H9 (cell line): ENCODE results near the gene PPP1CC. TPM values are rescaled to one million over a fixed set of nuclear protein-coding genes. Genes with fewer than 3 reads are reported as not detected.

ENCODE experiments used
- DNase-seq: peaks from one replicate; pipeline ENCODE4 v3.0.0-alpha.2; 2017
- H2AFZ ChIP-seq: one replicate; pipeline ENCODE4 v1.6.1; 2013; ENCODE audit warnings: mild to moderate bottlenecking, low read length, control low read depth, moderate library complexity
- H2AK5ac ChIP-seq: 2 replicates; pipeline ENCODE4 v1.6.1; 2013; ENCODE audit warnings: low read length, control low read depth, mixed read lengths; ENCODE audit not compliant: insufficient read length
- H2BK120ac ChIP-seq: one replicate; pipeline ENCODE4 v1.6.1; 2013; ENCODE audit warnings: low read depth, mild to moderate bottlenecking, low read length, control low read depth, inconsistent platforms; ENCODE audit not compliant: poor library complexity, severe bottlenecking
- H2BK12ac ChIP-seq: 2 replicates; pipeline ENCODE4 v1.6.1; 2013; ENCODE audit warnings: low read length, control low read depth, mixed read lengths, low read depth; ENCODE audit not compliant: insufficient read length
- H2BK15ac ChIP-seq: 2 replicates; pipeline ENCODE4 v1.6.1; 2013; ENCODE audit warnings: low read depth, low read length, control low read depth
- H2BK20ac ChIP-seq: one replicate; pipeline ENCODE4 v1.6.1; 2013; ENCODE audit warnings: low read depth, mild to moderate bottlenecking, low read length, control low read depth, inconsistent platforms; ENCODE audit not compliant: poor library complexity, severe bottlenecking
- H2BK5ac ChIP-seq: 2 replicates; pipeline ENCODE4 v1.6.1; 2013; ENCODE audit warnings: low read length, control low read depth, mixed read lengths; ENCODE audit not compliant: insufficient read length
- H3K14ac ChIP-seq: 2 replicates; pipeline ENCODE4 v1.6.1; 2013; ENCODE audit warnings: low read length, control low read depth; ENCODE audit not compliant: insufficient read depth
- H3K18ac ChIP-seq: 2 replicates; pipeline ENCODE4 v1.6.1; 2013; ENCODE audit warnings: low read depth, mild to moderate bottlenecking, mixed read lengths, low read length, control low read depth; ENCODE audit not compliant: insufficient read length
- H3K23ac ChIP-seq: 2 replicates; pipeline ENCODE4 v1.6.1; 2013; ENCODE audit warnings: low read length, control low read depth, mixed read lengths, low read depth; ENCODE audit not compliant: insufficient read length
- H3K23me2 ChIP-seq: 2 replicates; pipeline ENCODE4 v1.6.1; 2013; ENCODE audit warnings: low read depth, mild to moderate bottlenecking, mixed read lengths, low read length, control low read depth; ENCODE audit not compliant: insufficient read length, poor library complexity, severe bottlenecking
- H3K27ac ChIP-seq: 2 replicates; pipeline ENCODE4 v1.5.1; 2013; ENCODE audit warnings: low read length, control low read depth, mixed read lengths, low read depth; ENCODE audit not compliant: insufficient read length
- H3K27me3 ChIP-seq: 2 replicates; pipeline ENCODE4 v1.6.1; 2013; ENCODE audit warnings: low read length, control low read depth, inconsistent platforms; ENCODE audit not compliant: insufficient read depth
- H3K4ac ChIP-seq: 2 replicates; pipeline ENCODE4 v1.6.1; 2013; ENCODE audit warnings: low read depth, mild to moderate bottlenecking, control low read depth, inconsistent platforms, low read length, moderate library complexity
- H3K4me1 ChIP-seq: 2 replicates; pipeline ENCODE4 v1.6.1; 2013; ENCODE audit warnings: low read length, control low read depth, inconsistent platforms; ENCODE audit not compliant: insufficient read depth
- H3K4me2 ChIP-seq: 2 replicates; pipeline ENCODE4 v1.6.1; 2013; ENCODE audit warnings: low read length, control low read depth, mixed read lengths; ENCODE audit not compliant: insufficient read length, insufficient read depth
- H3K56ac ChIP-seq: 2 replicates; pipeline ENCODE4 v1.6.1; 2013; ENCODE audit warnings: low read depth, mild to moderate bottlenecking, mixed read lengths, low read length, control low read depth; ENCODE audit not compliant: insufficient read length
- H3K79me1 ChIP-seq: 2 replicates; pipeline ENCODE4 v1.6.1; 2013; ENCODE audit warnings: low read depth, mild to moderate bottlenecking, moderate library complexity, low read length, control low read depth, inconsistent platforms; ENCODE audit not compliant: insufficient read depth, poor library complexity, severe bottlenecking
- H3K79me2 ChIP-seq: 2 replicates; pipeline ENCODE4 v1.6.1; 2013; ENCODE audit warnings: low read length, control low read depth, inconsistent platforms; ENCODE audit not compliant: insufficient read depth
- H3K9ac ChIP-seq: 2 replicates; pipeline ENCODE4 v1.6.1; 2013; ENCODE audit warnings: low read length, control low read depth, mixed read lengths; ENCODE audit not compliant: insufficient read length; ENCODE audit errors: extremely low read depth
- H3K9me3 ChIP-seq: one replicate; pipeline ENCODE4 v1.6.1; 2013; ENCODE audit warnings: low read depth, low read length, inconsistent platforms; ENCODE audit not compliant: control insufficient read depth
- H3T11ph ChIP-seq: one replicate; pipeline ENCODE4 v1.6.1; 2013; ENCODE audit warnings: mild to moderate bottlenecking, low read length, control low read depth, inconsistent platforms
- H4K20me1 ChIP-seq: one replicate; pipeline ENCODE4 v1.6.1; 2013; ENCODE audit not compliant: control insufficient read depth, insufficient read length, insufficient read depth
- H4K5ac ChIP-seq: 2 replicates; pipeline ENCODE4 v1.6.1; 2013; ENCODE audit warnings: low read depth, mild to moderate bottlenecking, mixed read lengths, low read length, control low read depth; ENCODE audit not compliant: insufficient read length
- H4K8ac ChIP-seq: replicated peaks from 2 replicates; pipeline ENCODE4 v1.6.1; 2013; ENCODE audit warnings: low read length, control low read depth, mixed read lengths, low read depth; ENCODE audit not compliant: insufficient read length
- H4K91ac ChIP-seq: 2 replicates; pipeline ENCODE4 v1.6.1; 2013; ENCODE audit warnings: low read depth, mild to moderate bottlenecking, moderate library complexity, mixed read lengths, low read length, control low read depth; ENCODE audit not compliant: insufficient read length
- H3K27ac Mint-ChIP-seq, 3 experiments: 2 replicates in 2 of 3; 3 replicates in 1 of 3; pipeline ENCODE4 v1.8.0; 2020 to 2021; ENCODE audit warnings: mixed read lengths in 3 of 3, mild to moderate bottlenecking in 1 of 3, moderate library complexity in 1 of 3
- H3K27me3 Mint-ChIP-seq: 2 replicates; pipeline ENCODE4 v1.8.0; 2021; ENCODE audit warnings: low read depth, mild to moderate bottlenecking, moderate library complexity, mixed read lengths
- H3K36me3 Mint-ChIP-seq, 3 experiments: 2 replicates in 2 of 3; 3 replicates in 1 of 3; pipeline ENCODE4 v1.8.0; 2020 to 2021; ENCODE audit warnings: low read depth in 3 of 3, mixed read lengths in 3 of 3; ENCODE audit not compliant: insufficient read depth in 1 of 3
- H3K4me1 Mint-ChIP-seq, 2 experiments: 2 replicates each; pipeline ENCODE4 v1.8.0; 2020; ENCODE audit warnings: mixed read lengths in 2 of 2
- H3K4me3 Mint-ChIP-seq, 2 experiments: 2 replicates in 1 of 2; 3 replicates in 1 of 2; pipeline ENCODE4 v1.8.0; 2020 to 2021; ENCODE audit warnings: mild to moderate bottlenecking in 2 of 2, mixed read lengths in 2 of 2, moderate library complexity in 1 of 2
- H3K9me3 Mint-ChIP-seq, 2 experiments: 2 replicates in 1 of 2; 3 replicates in 1 of 2; pipeline ENCODE4 v1.8.0; 2020; ENCODE audit warnings: mild to moderate bottlenecking in 2 of 2, mixed read lengths in 2 of 2, moderate library complexity in 1 of 2
- WGBS: extraction: QIAGEN DNeasy Blood & Tissue Kit; methylation state at CpG from one replicate; pipeline ENCODE4 v1.1.7; 2013; ENCODE audit warnings: missing lambda C conversion rate, low lambda C conversion rate, mixed read lengths; ENCODE audit not compliant: insufficient read length; ENCODE audit errors: extremely low coverage; 5-methylcytosine and 5-hydroxymethylcytosine counted together
- total RNA-seq: library from RNA; stranded (reverse); gene quantifications from 2 replicates; pipeline ENCODE4 v1.2.1, GENCODE V29; 2021
- TF ChIP-seq, protein P1 (sequence below): fragments of 200-600 bp; sonication (generic); conservative IDR thresholded peaks from 3 replicates; pipeline ENCODE4 v1.8.0; 2021; ENCODE audit warnings: antibody characterized with exemption, mild to moderate bottlenecking

PPP1CC gene
- total RNA-seq, 1 experiment from 2014 or later: 286 TPM

DNA sequence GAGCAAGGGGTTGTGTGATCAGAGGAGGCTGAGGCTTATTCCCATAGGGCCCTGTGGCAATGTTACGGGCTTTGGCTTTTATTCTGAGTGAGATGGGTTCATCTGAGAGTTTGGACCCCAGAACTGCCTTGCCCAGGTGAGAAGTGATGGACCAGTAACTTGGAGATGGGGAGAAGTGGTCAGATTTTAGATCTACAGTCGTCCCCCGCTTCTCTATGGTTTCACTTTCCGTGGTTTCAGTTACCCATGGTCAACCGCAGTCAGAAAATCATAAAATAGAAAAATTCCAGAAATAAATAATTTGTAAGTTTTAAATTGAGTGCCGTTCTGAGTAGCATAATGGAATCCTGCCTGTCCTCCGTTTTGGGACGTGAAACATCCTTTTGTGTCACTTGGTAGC is 40.2 kb upstream of the PPP1CC start:
- H2BK5ac ChIP-seq: no peak overlapping the region
- Mint-ChIP-seq H3K27me3 (peaks cover 9% of the 10 kb centered on the region), H3K36me3 (no peaks in the 10 kb centered on the region), H3K27ac (no peak overlapping the region; a peak in 1 of 7 replicates), H3K9me3 (no peaks in the 10 kb centered on the region), H3K4me3 (no peak overlapping the region), H3K4me1 (peaks cover 7 to 20% of the 10 kb centered on the region in 2 experiments)
- H3K9me3 ChIP-seq: no peaks in the 10 kb centered on the region
- no peak overlapping the region for H3K4me2 ChIP-seq
- H3K56ac ChIP-seq: no peak overlapping the region
- H4K91ac ChIP-seq: no peak overlapping the region
- H3K79me1 ChIP-seq: no peaks in the 10 kb centered on the region
- TF ChIP-seq, protein P1, sequence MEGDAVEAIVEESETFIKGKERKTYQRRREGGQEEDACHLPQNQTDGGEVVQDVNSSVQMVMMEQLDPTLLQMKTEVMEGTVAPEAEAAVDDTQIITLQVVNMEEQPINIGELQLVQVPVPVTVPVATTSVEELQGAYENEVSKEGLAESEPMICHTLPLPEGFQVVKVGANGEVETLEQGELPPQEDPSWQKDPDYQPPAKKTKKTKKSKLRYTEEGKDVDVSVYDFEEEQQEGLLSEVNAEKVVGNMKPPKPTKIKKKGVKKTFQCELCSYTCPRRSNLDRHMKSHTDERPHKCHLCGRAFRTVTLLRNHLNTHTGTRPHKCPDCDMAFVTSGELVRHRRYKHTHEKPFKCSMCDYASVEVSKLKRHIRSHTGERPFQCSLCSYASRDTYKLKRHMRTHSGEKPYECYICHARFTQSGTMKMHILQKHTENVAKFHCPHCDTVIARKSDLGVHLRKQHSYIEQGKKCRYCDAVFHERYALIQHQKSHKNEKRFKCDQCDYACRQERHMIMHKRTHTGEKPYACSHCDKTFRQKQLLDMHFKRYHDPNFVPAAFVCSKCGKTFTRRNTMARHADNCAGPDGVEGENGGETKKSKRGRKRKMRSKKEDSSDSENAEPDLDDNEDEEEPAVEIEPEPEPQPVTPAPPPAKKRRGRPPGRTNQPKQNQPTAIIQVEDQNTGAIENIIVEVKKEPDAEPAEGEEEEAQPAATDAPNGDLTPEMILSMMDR: no peak
- H2AK5ac ChIP-seq: no peak overlapping the region
- H2BK20ac ChIP-seq: no peak overlapping the region
- no peak overlapping the region for H2AFZ ChIP-seq
- no peak overlapping the region for H4K5ac ChIP-seq
- H3K4me1 ChIP-seq: no peaks in the 10 kb centered on the region
- no peak overlapping the region for H3K18ac ChIP-seq
- H3K27me3 ChIP-seq: no peaks in the 10 kb centered on the region
- no peak overlapping the region for H3K27ac ChIP-seq
- H4K8ac ChIP-seq: no peak overlapping the region
- no peaks in the 10 kb centered on the region for H3K23me2 ChIP-seq
- no CpG with 5 or more reads among the region's 8 CpGs for WGBS
- H2BK120ac ChIP-seq: no peak overlapping the region
- no peak overlapping the region for H3K4ac ChIP-seq
- no peak overlapping the region for H3K9ac ChIP-seq
- H3K14ac ChIP-seq: no peak overlapping the region
- no peak overlapping the region for H3T11ph ChIP-seq
- no peaks in the 10 kb centered on the region for H4K20me1 ChIP-seq
- no peaks in the 10 kb centered on the region for H3K79me2 ChIP-seq
- DNase-seq: no peak
- no peak overlapping the region for H2BK12ac ChIP-seq
- H3K23ac ChIP-seq: no peak overlapping the region
- no peak overlapping the region for H2BK15ac ChIP-seq
